HepG2 (cell line): Measurements from ENCODE around the gene JTB.

ENCODE experiments used
- CHD2 ChIP-seq: IDR thresholded peaks from 2 replicates; pipeline ENCODE4 v1.6.1; 2011; ENCODE audit warnings: low read depth, low read length, improper control_type of control experiment
- FOXK2 ChIP-seq: fragments of 450-650 bp; IDR thresholded peaks from 2 replicates; pipeline ENCODE4 v1.6.1; 2016
- GFI1 ChIP-seq: sonication (generic); formaldehyde crosslinking; IDR thresholded peaks from 2 replicates; pipeline ENCODE4 v1.5.0; 2020; ENCODE audit warnings: missing genetic modification reagents, mild to moderate bottlenecking, borderline replicate concordance
- HDAC2 ChIP-seq: sonication (generic); formaldehyde crosslinking; IDR thresholded peaks from 2 replicates; pipeline ENCODE4 v1.4.0; 2020; ENCODE audit warnings: missing genetic modification reagents
- KLF9 ChIP-seq: IDR thresholded peaks from 2 replicates; pipeline ENCODE4 v1.6.1; 2016; ENCODE audit warnings: low read depth
- NR3C1 ChIP-seq: sonication (generic); formaldehyde crosslinking; IDR thresholded peaks from 2 replicates; pipeline ENCODE4 v1.4.0; 2020; ENCODE audit warnings: missing genetic modification reagents
- SP1 ChIP-seq, 2 experiments: fragments of 450-650 bp in 1 of 2; sonication (generic) in 1 of 2; formaldehyde crosslinking in 1 of 2; IDR thresholded peaks; 2 replicates each; pipeline versions ENCODE4 v1.4.0 to v1.6.1; 2016 to 2020; ENCODE audit warnings: missing genetic modification reagents in 1 of 2
- TCF7 ChIP-seq: sonication (generic); IDR thresholded peaks from 2 replicates; pipeline ENCODE4 v1.6.1; 2016; ENCODE audit warnings: antibody characterized with exemption, low read depth
- TERF1 ChIP-seq: sonication (generic); formaldehyde crosslinking; IDR thresholded peaks from 2 replicates; pipeline ENCODE4 v1.8.0; 2022; ENCODE audit warnings: mild to moderate bottlenecking, missing genetic modification reagents, moderate library complexity
- ZBTB8A ChIP-seq: sonication (generic); formaldehyde crosslinking; IDR thresholded peaks from 2 replicates; pipeline ENCODE4 v1.4.0; 2020; ENCODE audit warnings: mild to moderate bottlenecking, low read depth, missing genetic modification reagents, borderline replicate concordance
- ZNF432 ChIP-seq: sonication (generic); formaldehyde crosslinking; IDR thresholded peaks from 2 replicates; pipeline ENCODE4 v1.5.0; 2020; ENCODE audit warnings: missing genetic modification reagents, mild to moderate bottlenecking, borderline replicate concordance
- ZNF609 ChIP-seq: sonication (generic); formaldehyde crosslinking; IDR thresholded peaks from 2 replicates; pipeline ENCODE4 v1.4.0; 2020; ENCODE audit warnings: mild to moderate bottlenecking, missing genetic modification reagents, borderline replicate concordance

- TF ChIP-seq ZNF609 (CRISPR knock-in tag) (no peak), ZNF432 (CRISPR knock-in tag) (no peak), GFI1 (CRISPR knock-in tag) (no peak), TERF1 (CRISPR knock-in tag) (no peak), HDAC2 (CRISPR knock-in tag) (no peak), NR3C1 (no peak), KLF9 (CRISPR knock-in tag) (no peak), FOXK2 (no peak), TCF7 (no peak), SP1 (IDR thresholded peaks at IDR 0.05) (no peak), SP1 (CRISPR knock-in tag; IDR thresholded peaks at IDR 0.05) (no peak), ZBTB8A (CRISPR knock-in tag) (no peak), CHD2 (no peak)
Observed at GRCh38 chr1:153968972-153969371, 8.5 kb downstream of the JTB start.
